Common myeloid progenitor, CD34-positive (primary cell): ENCODE data around the gene CD38.
A peak's percentile ranks its signal among the peaks of the same experiment; 100 is the strongest.

Source experiments
- CTCF ChIA-PET: fragments of 350-600 bp; sonication (Branson Sonifier 250); formaldehyde crosslinking; loops from one replicate; lab custom pipeline; 2021; ENCODE audit warnings: antibody characterized with exemption; lab: Charles Lee
- POLR2A ChIA-PET: fragments of 350-600 bp; sonication (Branson Sonifier 250); formaldehyde crosslinking; loops from one replicate; lab custom pipeline; 2021; ENCODE audit warnings: antibody characterized with exemption; lab: Charles Lee
- DNase-seq, 3 donors: peaks; one replicate each; pipeline versions ENCODE4 v3.0.0 to v3.0.0-alpha.2; 2013
- H3K27ac ChIP-seq, 2 experiments: 1 replicate in 1 of 2; 2 replicates in 1 of 2; pipeline ENCODE4 v1.7.0; 2013; ENCODE audit warnings: inconsistent platforms in 2 of 2, low read length in 2 of 2, mild to moderate bottlenecking in 2 of 2, low read depth in 1 of 2, moderate library complexity in 1 of 2; ENCODE audit not compliant: severe bottlenecking in 2 of 2, insufficient read depth in 1 of 2, poor library complexity in 1 of 2
- H3K27me3 ChIP-seq, 5 experiments: replicated peaks in 2 of 5; 1 replicate in 3 of 5; 2 replicates in 2 of 5; pipeline versions ENCODE4 v1.6.1 to v1.7.0; 2013; ENCODE audit warnings: low read length in 4 of 5, mild to moderate bottlenecking in 2 of 5, moderate library complexity in 2 of 5, inconsistent platforms in 1 of 5; ENCODE audit not compliant: insufficient read depth in 5 of 5, control insufficient read depth in 4 of 5
- H3K36me3 ChIP-seq, 4 experiments: 1 replicate in 2 of 4; 2 replicates in 2 of 4; pipeline versions ENCODE4 v1.6.1 to v1.7.0; 2013; ENCODE audit warnings: low read length in 3 of 4, control low read depth in 1 of 4, mild to moderate bottlenecking in 1 of 4; ENCODE audit not compliant: control insufficient read depth in 4 of 4, insufficient read depth in 4 of 4
- H3K4me1 ChIP-seq, 4 experiments: 1 replicate in 3 of 4; 2 replicates in 1 of 4; pipeline versions ENCODE4 v1.6.1 to v1.7.1; 2013; ENCODE audit warnings: low read length in 3 of 4, mild to moderate bottlenecking in 3 of 4, control low read depth in 1 of 4, inconsistent platforms in 1 of 4, moderate library complexity in 1 of 4; ENCODE audit not compliant: control insufficient read depth in 4 of 4, insufficient read depth in 4 of 4; ENCODE audit errors: control extremely low read depth in 1 of 4
- H3K4me3 ChIP-seq, 7 experiments: 1 replicate in 4 of 7; 2 replicates in 3 of 7; pipeline versions ENCODE4 v1.5.1 to v1.7.0; 2013; ENCODE audit warnings: mild to moderate bottlenecking in 7 of 7, low read length in 6 of 7, moderate library complexity in 6 of 7, inconsistent platforms in 2 of 7, low read depth in 2 of 7, control low read depth in 1 of 7; ENCODE audit not compliant: insufficient read depth in 4 of 7, control insufficient read depth in 1 of 7; ENCODE audit errors: extremely low read depth in 1 of 7
- H3K9me3 ChIP-seq, 5 experiments: 1 replicate in 4 of 5; 2 replicates in 1 of 5; pipeline versions ENCODE4 v1.6.1 to v1.7.1; 2013; ENCODE audit warnings: low read length in 4 of 5, mild to moderate bottlenecking in 2 of 5, inconsistent platforms in 1 of 5, low read depth in 1 of 5, moderate library complexity in 1 of 5; ENCODE audit not compliant: control insufficient read depth in 4 of 5, insufficient read depth in 2 of 5; ENCODE audit errors: control extremely low read depth in 1 of 5
- WGBS: methylation state at CpG from one replicate; pipeline ENCODE4 v1.1.5; 2013; ENCODE audit not compliant: insufficient coverage; 5-methylcytosine and 5-hydroxymethylcytosine counted together

The CD38 gene

DNA sequence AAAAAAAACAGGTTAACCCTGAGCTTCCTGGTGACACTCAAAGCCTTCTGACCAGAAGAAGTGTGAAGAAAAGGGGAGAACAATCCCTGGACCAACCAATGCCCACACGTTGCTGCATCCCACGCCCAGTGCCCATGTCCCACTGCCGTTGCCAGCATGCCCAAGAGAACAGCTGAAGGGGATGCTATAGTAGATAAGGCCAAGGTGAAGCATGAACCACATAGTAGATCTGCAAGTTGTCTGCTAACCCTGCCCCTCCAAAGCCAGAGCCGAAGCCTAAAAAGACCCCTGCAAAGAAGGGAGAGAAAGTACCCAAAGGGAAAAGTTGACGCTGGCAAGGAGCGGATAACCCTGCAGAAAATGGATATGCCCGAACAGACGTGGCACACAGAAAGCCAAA lies 11.3 kb upstream of the CD38 start:
- H3K36me3 ChIP-seq, result no peaks in the 10 kb centered on the region
- 70% methylated on average over 6 of the region's 8 CpGs for WGBS
- peaks cover 20 to 47% (median 33%) of the 10 kb centered on the region in 4 experiments for H3K4me1 ChIP-seq
- H3K4me3 ChIP-seq, result peak overlapping the region in 1 of 7 experiments; percentile 50
- ChIA-PET POLR2A (interaction anchor here (0.6 to 1.7 kb wide), 2 partner anchors 10 to 16 kb away, joined by 3 to 10 read pairs; no protein-coding TSS in a partner anchor), CTCF (interaction anchor here (0.8 to 2.2 kb wide), 11 partner anchors 8 to 94 kb away, joined by 3 to 8 read pairs (median 5); no protein-coding TSS in a partner anchor)
- H3K27me3 ChIP-seq, result peaks cover 0 to 7% (median 0%) of the 10 kb centered on the region in 5 experiments
- H3K27ac ChIP-seq, result peak overlapping the region in 1 of 2 experiments; percentile 26
- peaks cover 0 to 1% (median 0%) of the 10 kb centered on the region in 5 experiments for H3K9me3 ChIP-seq
- peak in 1 of 3 donors; percentile 33 for DNase-seq

DNA sequence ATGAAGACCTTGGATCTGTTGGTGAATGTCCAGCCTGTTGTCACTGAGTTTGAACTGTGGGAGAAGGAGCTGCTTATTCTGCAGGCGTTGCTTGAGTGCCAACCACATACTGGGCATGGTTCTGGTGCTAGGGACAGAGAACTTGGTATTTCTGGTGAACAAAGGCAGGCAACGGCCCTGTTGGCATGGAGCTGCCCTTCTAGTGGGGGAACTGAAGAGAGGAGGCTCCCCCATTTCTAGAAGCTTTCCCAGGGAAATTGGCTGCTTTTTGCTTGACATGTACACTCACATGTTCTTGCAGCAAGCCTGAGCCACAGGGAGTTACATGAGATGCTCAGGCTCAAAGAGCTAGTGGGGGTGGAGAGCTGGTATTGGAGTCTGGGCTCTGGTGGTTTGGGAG lies 8.9 kb upstream of the CD38 start:
- no peak for DNase-seq
- ChIA-PET CTCF (interaction anchor here (1.0 to 12.4 kb wide), 3 partner anchors 13 to 41 kb away, joined by 3 to 86 read pairs (median 4); no protein-coding TSS in a partner anchor), POLR2A (no interaction called here)
- H3K27me3 ChIP-seq, result peaks cover 0 to 13% (median 0%) of the 10 kb centered on the region in 5 experiments
- no peaks in the 10 kb centered on the region for H3K36me3 ChIP-seq
- no peaks in the 10 kb centered on the region for H3K9me3 ChIP-seq
- 100% methylated on average over 2 of the region's 2 CpGs for WGBS
- H3K4me3 ChIP-seq, result no peak overlapping the region
- no peak overlapping the region for H3K27ac ChIP-seq
- peaks cover 25 to 55% (median 35%) of the 10 kb centered on the region in 4 experiments for H3K4me1 ChIP-seq

DNA sequence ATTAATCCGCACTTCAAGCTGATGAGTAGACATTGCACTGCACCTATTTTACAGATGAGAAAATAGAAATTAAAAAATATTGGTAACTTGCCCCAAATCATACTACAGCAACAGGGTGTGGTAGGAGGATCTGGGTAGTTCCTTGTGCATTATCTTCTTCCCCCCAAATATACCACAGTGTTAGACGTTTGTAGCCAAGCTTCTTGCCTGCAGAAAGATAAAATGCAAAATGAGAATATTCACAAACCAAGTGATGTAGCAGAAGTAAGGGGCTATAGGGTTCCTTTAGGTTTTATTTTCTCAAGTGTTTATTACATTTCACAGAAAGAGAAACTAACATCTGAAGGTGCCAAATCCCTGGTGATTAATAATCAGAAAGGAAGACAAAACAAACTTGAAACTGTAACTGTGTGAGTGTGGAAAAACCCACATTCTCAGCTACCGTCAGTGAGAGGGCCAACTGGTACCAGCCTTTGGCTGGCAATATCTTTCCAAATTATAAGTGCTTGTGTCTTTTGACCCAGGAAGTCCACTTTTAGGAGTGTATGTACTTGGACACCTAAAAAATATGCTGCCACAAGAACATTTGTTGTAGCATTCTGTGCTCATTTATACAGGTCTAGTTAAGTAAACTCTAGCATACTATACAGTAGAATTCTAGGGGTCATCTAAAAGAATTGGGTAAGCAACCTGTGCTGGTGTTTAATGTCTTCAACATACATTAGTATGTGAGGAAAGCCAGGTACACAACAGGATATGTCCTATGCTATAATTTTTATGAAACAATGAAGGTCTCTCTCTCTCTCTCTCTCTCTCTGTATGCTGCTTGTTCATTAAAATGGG lies 6.7 kb upstream of the CD38 start:
- POLR2A ChIA-PET, result no interaction called here
- DNase-seq, result peak in 2 of 3 donors; percentile 68 to 75
- CTCF ChIA-PET, result interaction anchor here (1.6 to 12.4 kb wide), 3 partner anchors 12 to 34 kb away, joined by 6 to 86 read pairs (median 7); no protein-coding TSS in a partner anchor

DNA sequence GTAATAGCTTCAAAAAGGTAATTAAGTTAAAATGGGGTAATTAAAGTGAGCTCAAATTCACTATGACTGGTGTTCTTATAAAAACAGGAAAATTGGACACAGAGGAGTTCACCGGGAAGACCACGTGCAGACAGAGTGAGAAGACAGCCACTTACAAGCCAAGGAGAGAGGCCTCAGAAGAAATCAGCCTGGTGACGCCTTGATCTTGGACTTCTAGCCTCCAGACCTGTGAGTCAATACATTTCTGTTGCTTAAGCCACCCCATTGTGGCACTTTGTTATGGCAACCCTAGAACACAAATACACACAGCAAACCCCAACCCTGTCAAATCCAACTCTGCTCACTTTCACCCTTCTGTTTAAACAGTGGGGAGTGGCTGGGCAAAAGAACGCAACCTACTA lies 4.1 kb upstream of the CD38 start:
- no peaks in the 10 kb centered on the region for H3K36me3 ChIP-seq
- DNase-seq, result peak in 2 of 3 donors; percentile 76
- CTCF ChIA-PET, result interaction anchor here (0.6 to 12.4 kb wide), 10 partner anchors 8 to 104 kb away, joined by 3 to 86 read pairs (median 4); no protein-coding TSS in a partner anchor
- POLR2A ChIA-PET, result no interaction called here
- H3K4me1 ChIP-seq, result peaks cover 10 to 44% (median 17%) of the 10 kb centered on the region in 4 experiments
- H3K4me3 ChIP-seq, result no peak overlapping the region
- H3K27me3 ChIP-seq, result peaks cover 0 to 36% (median 0%) of the 10 kb centered on the region in 5 experiments
- H3K27ac ChIP-seq, result no peak overlapping the region
- 98% methylated on average over 4 of the region's 4 CpGs for WGBS
- H3K9me3 ChIP-seq, result no peaks in the 10 kb centered on the region

More for the DNA sequence above, 6.7 kb upstream of the CD38 start:
- peaks cover 7 to 34% (median 21%) of the 10 kb centered on the region in 4 experiments for H3K4me1 ChIP-seq
- no peaks in the 10 kb centered on the region for H3K9me3 ChIP-seq
- H3K27me3 ChIP-seq, result peaks cover 0 to 24% (median 0%) of the 10 kb centered on the region in 5 experiments
- peak overlapping the region in 1 of 2 experiments; percentile 52 for H3K27ac ChIP-seq
- WGBS, result 14% methylated on average over 1 of the region's 3 CpGs
- no peaks in the 10 kb centered on the region for H3K36me3 ChIP-seq
- H3K4me3 ChIP-seq, result peak overlapping the region in 1 of 7 experiments; percentile 15

DNA sequence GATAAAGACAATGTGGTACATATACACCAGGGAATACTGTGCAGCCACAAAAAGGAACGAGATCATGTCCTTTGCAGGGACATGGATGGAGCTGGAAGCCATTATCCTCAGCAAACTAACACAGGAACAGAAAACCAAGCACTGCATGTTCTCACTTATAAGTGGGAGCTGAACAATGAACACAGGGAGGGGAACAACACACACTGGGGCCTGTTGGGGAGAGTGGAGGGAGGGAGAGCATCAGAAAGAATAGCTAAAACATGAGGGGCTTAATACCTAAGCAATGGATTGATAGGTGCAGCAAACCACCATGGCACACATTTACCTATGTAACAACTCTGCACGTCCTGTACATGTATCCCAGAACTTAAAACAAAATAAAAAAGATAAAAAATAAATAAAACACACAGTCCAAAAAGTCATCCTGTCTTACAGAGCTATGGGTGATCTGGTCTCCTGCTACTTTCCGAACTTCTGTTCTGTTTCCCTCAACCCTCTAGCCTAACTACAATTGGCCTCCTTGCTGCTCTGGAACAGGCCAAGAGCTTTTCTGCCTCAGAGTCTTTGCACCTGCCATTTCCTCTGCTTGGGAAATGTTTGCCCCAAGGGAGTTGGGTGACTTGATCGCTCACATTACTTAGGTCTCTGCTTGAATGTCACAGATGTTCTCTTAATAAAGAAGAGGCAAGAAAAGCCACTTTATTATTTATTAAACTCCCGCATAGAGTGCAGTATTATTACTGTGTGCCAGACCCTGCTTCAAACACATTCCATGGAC lies 1.1 kb upstream of the CD38 start:
- peak in 1 of 3 donors; percentile 19 for DNase-seq
- H3K36me3 ChIP-seq, result peaks cover 0 to 2% (median 0%) of the 10 kb centered on the region in 4 experiments
- H3K9me3 ChIP-seq, result no peaks in the 10 kb centered on the region
- H3K27ac ChIP-seq, result no peak overlapping the region
- WGBS, result 94% methylated on average over 3 of the region's 5 CpGs
- POLR2A ChIA-PET, result interaction anchor here (0.7 kb wide), 1 partner anchor 21 kb away, joined by 3 read pairs; no protein-coding TSS in a partner anchor
- CTCF ChIA-PET, result interaction anchor here (0.7 to 12.4 kb wide), 7 partner anchors 11 to 46 kb away, joined by 3 to 86 read pairs (median 5); no protein-coding TSS in a partner anchor
- H3K27me3 ChIP-seq, result peaks cover 0 to 34% (median 0%) of the 10 kb centered on the region in 5 experiments
- no peak overlapping the region for H3K4me3 ChIP-seq
- H3K4me1 ChIP-seq, result peaks cover 17 to 52% (median 21%) of the 10 kb centered on the region in 4 experiments

DNA sequence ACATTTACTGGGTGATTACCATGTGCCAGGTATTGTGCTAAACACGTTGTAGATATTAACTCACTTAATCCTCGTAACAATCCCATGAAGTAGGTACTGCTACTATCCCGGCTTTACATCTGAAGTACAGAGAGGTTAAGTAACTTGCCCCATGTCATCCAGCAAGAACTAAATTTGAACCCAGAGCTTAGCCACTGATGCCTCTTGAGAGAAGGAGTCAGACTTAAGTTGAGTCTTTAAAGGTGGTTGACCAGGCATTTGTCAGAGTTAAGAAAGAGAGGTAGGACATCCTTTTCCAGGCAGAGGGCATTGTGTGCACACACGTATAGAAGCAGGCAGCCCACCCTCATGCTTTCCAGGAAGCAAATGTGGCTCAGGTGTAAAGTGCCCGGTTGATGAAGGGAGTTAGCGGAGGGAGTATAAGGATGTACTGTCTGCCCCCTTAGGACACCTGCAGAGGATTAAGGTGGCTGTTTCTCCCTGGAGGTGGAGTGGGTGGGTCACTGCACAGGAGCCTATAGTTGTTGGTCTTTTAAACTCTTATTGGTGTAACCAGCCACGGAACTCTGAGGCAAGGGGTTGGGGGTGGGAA lies 335 bp upstream of the CD38 start:
- POLR2A ChIA-PET, result interaction anchor here (0.7 to 3.0 kb wide), 2 partner anchors 21 to 22 kb away, joined by 3 to 10 read pairs; no protein-coding TSS in a partner anchor
- H3K4me3 ChIP-seq, result peak overlapping the region; percentile 39 to 87 (median 79)
- CTCF ChIA-PET, result interaction anchor here (1.3 to 12.4 kb wide), 5 partner anchors 11 to 47 kb away, joined by 4 to 86 read pairs (median 8); no protein-coding TSS in a partner anchor
- H3K27ac ChIP-seq, result peak overlapping the region in 1 of 2 experiments; percentile 69
- H3K27me3 ChIP-seq, result peaks cover 0 to 37% (median 0%) of the 10 kb centered on the region in 5 experiments
- no peak for DNase-seq
- WGBS, result 42% methylated on average over 5 of the region's 7 CpGs
- peaks cover 15 to 50% (median 18%) of the 10 kb centered on the region in 4 experiments for H3K4me1 ChIP-seq
- H3K9me3 ChIP-seq, result no peaks in the 10 kb centered on the region
- H3K36me3 ChIP-seq, result peaks cover 0 to 4% (median 1%) of the 10 kb centered on the region in 4 experiments
